HepG2 (cell line): ENCODE measurements around the gene ZKSCAN5. TPM values are rescaled to one million over a fixed set of nuclear protein-coding genes. Genes with fewer than 3 reads are reported as not detected.

Experiments used
- BHLHE40 ChIP-seq: IDR thresholded peaks from 2 replicates; pipeline ENCODE4 v1.6.1; 2011; ENCODE audit warnings: low read length, improper control_type of control experiment
- CBX5 ChIP-seq: sonication (generic); formaldehyde crosslinking; IDR thresholded peaks from 2 replicates; pipeline ENCODE4 v1.4.0; 2020; ENCODE audit warnings: missing genetic modification reagents, borderline replicate concordance
- ELF3 ChIP-seq: IDR thresholded peaks from 2 replicates; pipeline ENCODE4 v1.6.1; 2016; ENCODE audit warnings: missing genetic modification reagents, missing compliant biosample characterization
- HDAC6 ChIP-seq: fragments of 200-600 bp; sonication (generic); IDR thresholded peaks from 2 replicates; pipeline ENCODE4 v1.7.0; 2017; ENCODE audit warnings: mild to moderate bottlenecking, antibody characterized with exemption, low read length, low read depth
- HNRNPK ChIP-seq: fragments of 200-400 bp; formaldehyde crosslinking; IDR thresholded peaks from 2 replicates; pipeline ENCODE4 v1.6.1; 2018; ENCODE audit warnings: low read length, low read depth, moderate library complexity, mild to moderate bottlenecking; ENCODE audit not compliant: poor library complexity, severe bottlenecking
- TCF12 ChIP-seq, 2 experiments: fragments of 450-650 bp in 1 of 2; sonication (generic) in 1 of 2; formaldehyde crosslinking in 1 of 2; IDR thresholded peaks; 2 replicates each; pipeline versions ENCODE4 v1.6.1 to v1.8.0; 2017 to 2022; ENCODE audit warnings: antibody characterized with exemption in 1 of 2, mild to moderate bottlenecking in 1 of 2, missing genetic modification reagents in 1 of 2, moderate library complexity in 1 of 2
- ZNF10 ChIP-seq: sonication (generic); formaldehyde crosslinking; IDR thresholded peaks from 2 replicates; pipeline ENCODE4 v1.4.0; 2020; ENCODE audit warnings: mild to moderate bottlenecking, low read depth, missing genetic modification reagents, borderline replicate concordance
- ZNF605 ChIP-seq: sonication (generic); formaldehyde crosslinking; IDR thresholded peaks from 2 replicates; pipeline ENCODE4 v1.8.0; 2022; ENCODE audit warnings: mild to moderate bottlenecking, missing genetic modification reagents
- ZNF777 ChIP-seq: sonication (generic); formaldehyde crosslinking; IDR thresholded peaks from 2 replicates; pipeline ENCODE4 v1.4.0; 2020; ENCODE audit warnings: missing genetic modification reagents
- polyA plus RNA-seq, 8 experiments: library from polyadenylated mRNA; depleted of rRNA in 3 of 8; stranded (reverse) in 7 of 8; unstranded in 1 of 8; fragments of >200 nt; fragmentation: Illumina TruSeq in 4 of 8; extraction: Trizol in 4 of 8; gene quantifications; 2 replicates each; pipeline versions ENCODE4 v1.2.1 to v1.2.3, GENCODE V29; 2011 to 2016; ENCODE audit warnings: low read depth in 4 of 8, missing spikeins in 1 of 8, mixed read lengths in 1 of 8; ENCODE audit not compliant: insufficient read depth in 1 of 8
- total RNA-seq, 5 experiments: library from RNA; depleted of rRNA; stranded (reverse); fragments of >200 nt; fragmentation: Illumina TruSeq; extraction: Trizol; gene quantifications; 2 replicates each; pipeline ENCODE4 v1.2.3, GENCODE V29; 2016; ENCODE audit warnings: low read depth in 1 of 5
- TF ChIP-seq, protein P1 (sequence below): sonication (generic); formaldehyde crosslinking; IDR thresholded peaks from 2 replicates; pipeline ENCODE4 v1.4.0; 2020; ENCODE audit warnings: missing genetic modification reagents, mild to moderate bottlenecking, borderline replicate concordance
- TF ChIP-seq, protein P2 (sequence below): sonication (generic); formaldehyde crosslinking; IDR thresholded peaks from 2 replicates; pipeline ENCODE4 v1.8.1; 2023; ENCODE audit warnings: missing genetic modification reagents, mild to moderate bottlenecking, borderline replicate concordance
- TF ChIP-seq, protein P3 (sequence below): sonication (generic); formaldehyde crosslinking; IDR thresholded peaks from 2 replicates; pipeline ENCODE4 v1.4.0; 2020; ENCODE audit warnings: missing genetic modification reagents
- TF ChIP-seq, protein P4 (sequence below): IDR thresholded peaks from 2 replicates; pipeline ENCODE4 v1.6.1; 2016
- TF ChIP-seq, protein P5 (sequence below): sonication (generic); formaldehyde crosslinking; IDR thresholded peaks from 2 replicates; pipeline ENCODE4 v1.4.0; 2020; ENCODE audit warnings: missing genetic modification reagents, borderline replicate concordance

Gene ZKSCAN5
- total and polyA plus RNA-seq, 2 of the 13 experiments (the other 11 are each of a cell fraction or from before 2014, with no cell fraction given), result 5.5 to 11.7 TPM

DNA sequence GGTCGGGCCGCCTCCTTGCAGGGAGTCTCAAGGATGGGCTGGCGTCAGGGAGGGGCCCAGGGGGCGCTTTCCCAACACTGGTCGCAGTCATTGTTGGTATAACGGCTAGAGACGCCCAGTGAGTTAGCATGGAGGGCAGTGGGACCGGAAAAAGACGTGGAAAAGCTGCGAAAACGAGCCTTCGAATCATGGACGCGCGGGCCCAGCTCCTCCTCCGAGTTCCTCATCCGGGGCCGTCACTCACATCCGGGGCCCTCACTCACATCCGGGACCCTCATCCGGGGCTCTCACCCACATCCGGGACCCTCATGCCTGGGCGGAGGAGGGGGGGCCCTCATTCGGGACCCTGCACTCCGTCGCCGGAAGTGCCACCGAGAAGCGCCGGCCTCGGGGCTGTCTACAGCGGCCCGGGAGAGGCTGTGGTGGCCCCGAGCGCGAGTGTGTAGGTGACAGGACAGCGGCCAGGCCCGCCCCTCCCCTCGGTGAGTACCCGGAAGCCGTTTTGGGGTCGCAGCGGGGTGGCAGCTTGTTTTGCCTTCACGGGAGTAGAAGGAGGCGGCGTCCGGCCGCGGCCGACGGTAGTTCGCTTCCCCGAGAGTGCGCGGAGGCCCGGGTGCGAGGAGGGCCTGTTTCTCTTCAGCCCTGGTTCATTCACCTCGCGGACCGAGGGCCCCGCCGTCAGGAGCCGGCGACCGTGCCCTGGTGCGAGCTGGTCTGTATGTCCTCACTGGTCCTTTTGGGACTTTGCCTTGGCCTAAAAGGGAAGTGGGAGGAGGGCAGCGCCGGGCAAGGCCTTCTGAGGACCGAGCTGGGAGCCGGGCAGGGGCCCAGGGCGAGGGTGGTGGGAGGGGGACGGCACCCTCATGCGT, 54.1 kb downstream of the ZKSCAN5 start, which contains the start of gene ZNF655 (continued):
- TF ChIP-seq ELF3 (CRISPR knock-in tag) (peak; percentile 5; the same call in 1 of the 2 replicates), HDAC6 (no peak), ZNF605 (CRISPR knock-in tag) (peak; percentile 83), HNRNPK (peak; percentile 41), ZNF777 (peak; percentile 77), ZNF10 (CRISPR knock-in tag) (0 out of 2 replicates have a peak, but pooled peaks have one; percentile 5), CBX5 (CRISPR knock-in tag) (peak; percentile 51; the same call in 1 of the 2 replicates), TCF12 (IDR thresholded peaks at IDR 0.05) (no peak), TCF12 (CRISPR knock-in tag; IDR thresholded peaks at IDR 0.05) (0 out of 2 replicates have a peak, but pooled peaks have one; percentile 16), BHLHE40 (no peak)
- TF ChIP-seq, protein P1, sequence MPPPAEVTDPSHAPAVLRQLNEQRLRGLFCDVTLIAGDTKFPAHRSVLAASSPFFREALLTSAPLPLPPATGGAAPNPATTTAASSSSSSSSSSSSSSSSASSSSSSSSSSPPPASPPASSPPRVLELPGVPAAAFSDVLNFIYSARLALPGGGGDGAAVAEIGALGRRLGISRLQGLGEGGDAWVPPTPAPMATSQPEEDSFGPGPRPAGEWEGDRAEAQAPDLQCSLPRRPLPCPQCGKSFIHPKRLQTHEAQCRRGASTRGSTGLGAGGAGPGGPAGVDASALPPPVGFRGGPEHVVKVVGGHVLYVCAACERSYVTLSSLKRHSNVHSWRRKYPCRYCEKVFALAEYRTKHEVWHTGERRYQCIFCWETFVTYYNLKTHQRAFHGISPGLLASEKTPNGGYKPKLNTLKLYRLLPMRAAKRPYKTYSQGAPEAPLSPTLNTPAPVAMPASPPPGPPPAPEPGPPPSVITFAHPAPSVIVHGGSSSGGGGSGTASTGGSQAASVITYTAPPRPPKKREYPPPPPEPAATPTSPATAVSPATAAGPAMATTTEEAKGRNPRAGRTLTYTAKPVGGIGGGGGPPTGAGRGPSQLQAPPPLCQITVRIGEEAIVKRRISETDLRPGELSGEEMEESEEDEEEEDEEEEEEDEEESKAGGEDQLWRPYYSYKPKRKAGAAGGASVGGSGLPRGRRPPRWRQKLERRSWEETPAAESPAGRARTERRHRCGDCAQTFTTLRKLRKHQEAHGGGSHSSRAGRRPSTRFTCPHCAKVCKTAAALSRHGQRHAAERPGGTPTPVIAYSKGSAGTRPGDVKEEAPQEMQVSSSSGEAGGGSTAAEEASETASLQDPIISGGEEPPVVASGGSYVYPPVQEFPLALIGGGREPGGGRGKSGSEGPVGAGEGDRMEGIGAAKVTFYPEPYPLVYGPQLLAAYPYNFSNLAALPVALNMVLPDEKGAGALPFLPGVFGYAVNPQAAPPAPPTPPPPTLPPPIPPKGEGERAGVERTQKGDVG (CRISPR knock-in tag), result 0 out of 2 replicates have a peak, but pooled peaks have one; percentile 44
- TF ChIP-seq, protein P2, sequence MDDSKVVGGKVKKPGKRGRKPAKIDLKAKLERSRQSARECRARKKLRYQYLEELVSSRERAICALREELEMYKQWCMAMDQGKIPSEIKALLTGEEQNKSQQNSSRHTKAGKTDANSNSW, result peak; percentile 18; the same call in 1 of the 2 replicates
- TF ChIP-seq, protein P3, sequence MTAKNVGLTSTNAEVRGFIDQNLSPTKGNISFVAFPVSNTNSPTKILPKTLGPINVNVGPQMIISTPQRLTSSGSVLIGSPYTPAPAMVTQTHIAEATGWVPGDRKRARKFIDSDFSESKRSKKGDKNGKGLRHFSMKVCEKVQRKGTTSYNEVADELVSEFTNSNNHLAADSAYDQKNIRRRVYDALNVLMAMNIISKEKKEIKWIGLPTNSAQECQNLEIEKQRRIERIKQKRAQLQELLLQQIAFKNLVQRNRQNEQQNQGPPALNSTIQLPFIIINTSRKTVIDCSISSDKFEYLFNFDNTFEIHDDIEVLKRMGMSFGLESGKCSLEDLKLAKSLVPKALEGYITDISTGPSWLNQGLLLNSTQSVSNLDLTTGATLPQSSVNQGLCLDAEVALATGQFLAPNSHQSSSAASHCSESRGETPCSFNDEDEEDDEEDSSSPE, result peak; percentile 15; the same call in 1 of the 2 replicates
- TF ChIP-seq, protein P4, sequence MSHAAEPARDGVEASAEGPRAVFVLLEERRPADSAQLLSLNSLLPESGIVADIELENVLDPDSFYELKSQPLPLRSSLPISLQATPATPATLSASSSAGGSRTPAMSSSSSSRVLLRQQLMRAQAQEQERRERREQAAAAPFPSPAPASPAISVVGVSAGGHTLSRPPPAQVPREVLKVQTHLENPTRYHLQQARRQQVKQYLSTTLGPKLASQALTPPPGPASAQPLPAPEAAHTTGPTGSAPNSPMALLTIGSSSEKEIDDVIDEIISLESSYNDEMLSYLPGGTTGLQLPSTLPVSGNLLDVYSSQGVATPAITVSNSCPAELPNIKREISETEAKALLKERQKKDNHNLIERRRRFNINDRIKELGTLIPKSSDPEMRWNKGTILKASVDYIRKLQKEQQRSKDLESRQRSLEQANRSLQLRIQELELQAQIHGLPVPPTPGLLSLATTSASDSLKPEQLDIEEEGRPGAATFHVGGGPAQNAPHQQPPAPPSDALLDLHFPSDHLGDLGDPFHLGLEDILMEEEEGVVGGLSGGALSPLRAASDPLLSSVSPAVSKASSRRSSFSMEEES (CRISPR knock-in tag), result peak; percentile 31; the same call in 1 of the 2 replicates
- TF ChIP-seq, protein P5, sequence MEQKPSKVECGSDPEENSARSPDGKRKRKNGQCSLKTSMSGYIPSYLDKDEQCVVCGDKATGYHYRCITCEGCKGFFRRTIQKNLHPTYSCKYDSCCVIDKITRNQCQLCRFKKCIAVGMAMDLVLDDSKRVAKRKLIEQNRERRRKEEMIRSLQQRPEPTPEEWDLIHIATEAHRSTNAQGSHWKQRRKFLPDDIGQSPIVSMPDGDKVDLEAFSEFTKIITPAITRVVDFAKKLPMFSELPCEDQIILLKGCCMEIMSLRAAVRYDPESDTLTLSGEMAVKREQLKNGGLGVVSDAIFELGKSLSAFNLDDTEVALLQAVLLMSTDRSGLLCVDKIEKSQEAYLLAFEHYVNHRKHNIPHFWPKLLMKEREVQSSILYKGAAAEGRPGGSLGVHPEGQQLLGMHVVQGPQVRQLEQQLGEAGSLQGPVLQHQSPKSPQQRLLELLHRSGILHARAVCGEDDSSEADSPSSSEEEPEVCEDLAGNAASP (CRISPR knock-in tag), result 0 out of 2 replicates have a peak, but pooled peaks have one; percentile 5
